GM23338 (cell line): ENCODE measurements around the gene RPRD1A. TPM values are rescaled to one million over a fixed set of nuclear protein-coding genes. Genes with fewer than 3 reads are reported as not detected.

Source experiments
- CREB1 ChIP-seq: fragments of 250-450 bp; sonication (Bioruptor Pico); IDR thresholded peaks from 2 replicates; pipeline ENCODE4 v1.5.0; 2020; ENCODE audit warnings: low read depth, mild to moderate bottlenecking, moderate library complexity
- CTCF ChIP-seq, 2 experiments: fragments of 200-600 bp in 1 of 2; sonication (generic) in 1 of 2; conservative IDR thresholded peaks; 2 replicates each; pipeline versions ENCODE4 v1.5.1 to v1.6.1; 2016 to 2017; ENCODE audit warnings: antibody characterized with exemption in 2 of 2, low read depth in 2 of 2, mild to moderate bottlenecking in 2 of 2, moderate library complexity in 1 of 2
- EZH2phosphoT487 ChIP-seq: fragments of 200-600 bp; sonication (generic); IDR thresholded peaks from one replicate; pipeline ENCODE4 v1.8.1; 2018; ENCODE audit warnings: antibody characterized with exemption; ENCODE audit not compliant: unreplicated experiment
- JUNB ChIP-seq: IDR thresholded peaks from one replicate; pipeline ENCODE4 v1.6.1; 2016; ENCODE audit warnings: antibody characterized with exemption; ENCODE audit not compliant: unreplicated experiment
- NANOG ChIP-seq: IDR thresholded peaks from 2 replicates; pipeline ENCODE4 v1.6.1; 2016; ENCODE audit warnings: antibody characterized with exemption, borderline replicate concordance
- POLR2AphosphoS5 ChIP-seq: IDR thresholded peaks from 2 replicates; pipeline ENCODE4 v1.6.1; 2016; ENCODE audit warnings: antibody characterized with exemption, low read depth
- REST ChIP-seq: IDR thresholded peaks from one replicate; pipeline ENCODE4 v1.6.1; 2018; ENCODE audit warnings: antibody characterized with exemption; ENCODE audit not compliant: unreplicated experiment
- STAT1 ChIP-seq: IDR thresholded peaks from one replicate; pipeline ENCODE4 v1.6.1; 2016; ENCODE audit warnings: antibody characterized with exemption; ENCODE audit not compliant: unreplicated experiment
- ZNF331 ChIP-seq: fragments of 250-450 bp; sonication (Bioruptor Pico); IDR thresholded peaks from 2 replicates; pipeline ENCODE4 v1.5.0; 2020; ENCODE audit warnings: low read depth, mild to moderate bottlenecking, moderate library complexity
- ZNF462 ChIP-seq: fragments of 250-450 bp; sonication (Bioruptor Pico); IDR thresholded peaks from 2 replicates; pipeline ENCODE4 v1.5.0; 2020; ENCODE audit warnings: mild to moderate bottlenecking, moderate library complexity
- polyA plus RNA-seq: library from polyadenylated mRNA; unstranded; fragments of >200 nt; fragmentation: Nextera tagmentation; extraction: Ambion mirVana; gene quantifications from 2 replicates; pipeline ENCODE4 v1.2.1, GENCODE V29; 2016
- total RNA-seq: library from RNA; depleted of rRNA; stranded (reverse); fragments of >200 nt; shearing (Covaris generic); gene quantifications from 2 replicates; pipeline ENCODE4 v1.2.3, GENCODE V29; 2014
- TF ChIP-seq, protein P1 (sequence below): IDR thresholded peaks from 2 replicates; pipeline ENCODE4 v1.6.1; 2016; ENCODE audit warnings: antibody characterized with exemption

The RPRD1A gene
- total and polyA plus RNA-seq, 2 experiments from 2014 or later = 67.9 to 157 TPM

GRCh38 chr18:35969676-35970075 is 97.7 kb downstream of the RPRD1A start (continued):
- TF ChIP-seq ZNF462 (CRISPR knock-in tag) = no peak
- TF ChIP-seq STAT1 = no peak
- no peak for TF ChIP-seq EZH2phosphoT487
- no peak for TF ChIP-seq ZNF331 (CRISPR knock-in tag)
- no peak for TF ChIP-seq JUNB
- no peak for TF ChIP-seq CTCF (conservative IDR thresholded peaks at IDR 0.05; ENCODE audit: low read depth in 2 of 2)
- TF ChIP-seq, protein P1, sequence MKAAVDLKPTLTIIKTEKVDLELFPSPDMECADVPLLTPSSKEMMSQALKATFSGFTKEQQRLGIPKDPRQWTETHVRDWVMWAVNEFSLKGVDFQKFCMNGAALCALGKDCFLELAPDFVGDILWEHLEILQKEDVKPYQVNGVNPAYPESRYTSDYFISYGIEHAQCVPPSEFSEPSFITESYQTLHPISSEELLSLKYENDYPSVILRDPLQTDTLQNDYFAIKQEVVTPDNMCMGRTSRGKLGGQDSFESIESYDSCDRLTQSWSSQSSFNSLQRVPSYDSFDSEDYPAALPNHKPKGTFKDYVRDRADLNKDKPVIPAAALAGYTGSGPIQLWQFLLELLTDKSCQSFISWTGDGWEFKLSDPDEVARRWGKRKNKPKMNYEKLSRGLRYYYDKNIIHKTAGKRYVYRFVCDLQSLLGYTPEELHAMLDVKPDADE = no peak
- no peak for TF ChIP-seq POLR2AphosphoS5
- no peak for TF ChIP-seq CREB1 (CRISPR knock-in tag)
- TF ChIP-seq NANOG = no peak
- TF ChIP-seq REST = no peak
